PC-3 (cell line): Measurements from ENCODE around the gene ADAT1. TPM values are rescaled to one million over a fixed set of nuclear protein-coding genes. Genes with fewer than 3 reads are reported as not detected.
A peak's percentile ranks its signal among the peaks of the same experiment; 100 is the strongest.

Source experiments
- ATAC-seq: fragments of 200-7000 bp; cut with Tn5 transposase; 2 replicates; pipeline ENCODE4 v1.9.1; 2020; ENCODE audit warnings: mild to moderate bottlenecking, moderate library complexity
- BruUV-seq: library from RNA; stranded (reverse); fragments of 400-500 nt; replicated peaks from 2 replicates; lab custom pipeline; 2021; lab: Mats Ljungman, UMichigan
- CTCF ChIA-PET: fragments of 300-600 bp; sonication (Branson Sonifier 250); formaldehyde crosslinking; loops from one replicate; lab custom pipeline; 2022; ENCODE audit warnings: antibody characterized with exemption; lab: Charles Lee
- POLR2A ChIA-PET: fragments of 300-600 bp; sonication (Branson Sonifier 250); formaldehyde crosslinking; loops from one replicate; lab custom pipeline; 2022; ENCODE audit warnings: antibody characterized with exemption; ENCODE audit not compliant: unreplicated experiment; lab: Charles Lee
- DNase-seq: peaks from one replicate; pipeline ENCODE4 v3.0.0-alpha.2; 2015
- H2AFZ ChIP-seq: fragments of 300-600 bp; sonication (generic); 2 replicates; pipeline ENCODE4 v1.6.0; 2016; ENCODE audit warnings: antibody characterized with exemption, low read length
- H3F3A ChIP-seq: fragments of 300-600 bp; sonication (generic); one replicate; pipeline ENCODE4 v1.6.0; 2017; ENCODE audit warnings: antibody characterized with exemption, low read length, control low read depth, mild to moderate bottlenecking; ENCODE audit not compliant: unreplicated experiment
- H3K27ac ChIP-seq: fragments of 300-600 bp; sonication (generic); 2 replicates; pipeline ENCODE4 v1.5.1; 2016; ENCODE audit warnings: mild to moderate bottlenecking, low read length
- H3K27me3 ChIP-seq: fragments of 300-600 bp; sonication (generic); 2 replicates; pipeline ENCODE4 v1.6.1; 2016; ENCODE audit warnings: low read length, mixed read lengths
- H3K36me3 ChIP-seq: fragments of 300-600 bp; sonication (generic); 2 replicates; pipeline ENCODE4 v1.6.1; 2016; ENCODE audit warnings: low read depth, mixed run types, low read length, mixed read lengths
- H3K4me1 ChIP-seq: fragments of 300-600 bp; sonication (generic); 2 replicates; pipeline ENCODE4 v1.5.1; 2016; ENCODE audit warnings: low read length; ENCODE audit not compliant: insufficient read depth
- H3K4me2 ChIP-seq: fragments of 300-600 bp; sonication (generic); 2 replicates; pipeline ENCODE4 v1.6.0; 2016; ENCODE audit warnings: low read length
- H3K4me3 ChIP-seq: fragments of 300-600 bp; sonication (generic); 2 replicates; pipeline ENCODE4 v1.5.1; 2016; ENCODE audit warnings: mild to moderate bottlenecking, low read length, mixed read lengths
- H3K79me2 ChIP-seq: fragments of 300-600 bp; sonication (generic); 2 replicates; pipeline ENCODE4 v1.6.1; 2017; ENCODE audit warnings: low read length, mixed read lengths
- H3K9ac ChIP-seq: fragments of 300-600 bp; sonication (generic); 2 replicates; pipeline ENCODE4 v1.6.0; 2016; ENCODE audit warnings: mild to moderate bottlenecking, low read length
- H3K9me2 ChIP-seq: fragments of 300-600 bp; sonication (generic); replicated peaks from 2 replicates; pipeline ENCODE4 v1.6.1; 2016; ENCODE audit warnings: mixed run types, low read length, mixed read lengths
- H3K9me3 ChIP-seq: fragments of 300-600 bp; sonication (generic); 2 replicates; pipeline ENCODE4 v1.6.1; 2016; ENCODE audit warnings: low read length, mixed read lengths
- H4K20me1 ChIP-seq: fragments of 300-600 bp; sonication (generic); 2 replicates; pipeline ENCODE4 v1.6.1; 2016; ENCODE audit warnings: low read length, mixed read lengths
- EZH2 ChIP-seq: fragments of 300-600 bp; sonication (generic); IDR thresholded peaks from one replicate; pipeline ENCODE4 v1.6.1; 2017; ENCODE audit warnings: antibody characterized with exemption, mild to moderate bottlenecking, low read length; ENCODE audit not compliant: unreplicated experiment
- EZH2phosphoT487 ChIP-seq: fragments of 300-600 bp; sonication (generic); IDR thresholded peaks from 2 replicates; pipeline ENCODE4 v1.6.1; 2018; ENCODE audit warnings: mild to moderate bottlenecking, antibody characterized with exemption, low read length, borderline replicate concordance
- intact Hi-C: fragments of 100-400 bp; cut with micrococcal nuclease; formaldehyde crosslinking; loops from 2 replicates; pipeline ENCODE4 v1.9.0; 2023
- total RNA-seq: library from RNA; depleted of rRNA; stranded (reverse); fragments of >200 nt; gene quantifications from 2 replicates; pipeline ENCODE4 v1.2.3, GENCODE V29; 2014
- TF ChIP-seq, protein P1 (sequence below): fragments of 300-600 bp; sonication (generic); conservative IDR thresholded peaks from 2 replicates; pipeline ENCODE4 v1.5.1; 2017; ENCODE audit warnings: antibody characterized with exemption, low read depth, mild to moderate bottlenecking, low read length

Gene ADAT1
- total RNA-seq, 1 experiment from 2014 or later, result 42.8 TPM

DNA sequence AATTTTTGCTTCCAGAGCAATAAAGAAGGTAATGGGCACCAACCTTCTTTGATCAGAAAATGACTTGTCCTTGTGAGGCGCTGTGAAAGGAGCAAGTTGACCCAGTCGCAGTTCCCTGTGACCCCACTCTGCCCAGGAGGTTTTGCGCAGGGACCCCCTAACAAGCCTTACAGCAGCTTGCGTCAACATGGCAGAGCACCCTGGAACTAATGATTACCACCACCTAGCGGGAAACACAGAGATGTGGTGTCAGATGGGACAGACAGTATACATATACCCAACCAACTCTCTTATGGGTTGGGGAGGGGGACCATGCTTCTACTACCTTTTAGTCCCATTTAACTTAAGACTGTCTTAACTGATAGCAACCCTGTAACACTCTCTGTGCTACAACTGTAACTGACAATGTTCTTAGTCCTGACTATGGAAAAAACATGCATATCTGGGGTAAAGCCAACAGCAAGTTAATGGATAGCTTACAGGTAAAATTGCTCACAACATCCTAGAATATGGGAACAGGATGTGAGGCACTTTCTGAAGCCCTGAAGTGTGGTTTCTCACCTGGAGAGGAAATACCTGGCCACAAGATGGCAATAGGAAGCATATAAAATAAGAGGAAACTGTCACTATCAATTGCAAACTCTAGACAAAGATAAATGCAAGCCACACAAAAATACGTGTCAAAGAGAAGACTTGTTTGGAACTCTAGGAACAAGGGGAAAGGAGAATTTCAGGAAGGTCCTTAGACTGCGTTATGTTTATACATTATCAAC is 21.3 kb upstream of the ADAT1 start:
- Histone ChIP-seq H2AFZ (no peak overlapping the region), H3K4me3 (no peak overlapping the region), H3K4me1 (peaks cover 14% of the 10 kb centered on the region), H3K36me3 (peaks cover 39% of the 10 kb centered on the region), H4K20me1 (0 out of 2 replicates have a peak, but pooled peaks cover 16% of the 10 kb centered on the region), H3K9me3 (no peaks in the 10 kb centered on the region), H3K27me3 (no peaks in the 10 kb centered on the region), H3K9ac (no peak overlapping the region), H3K4me2 (0 out of 2 replicates have a peak overlapping the region, but pooled peaks have one; percentile 28), H3F3A (no peaks in the 10 kb centered on the region), H3K27ac (no peak overlapping the region), H3K9me2 (no peaks in the 10 kb centered on the region), H3K79me2 (peaks cover 69% of the 10 kb centered on the region)
- TF ChIP-seq EZH2phosphoT487 (no peak), EZH2 (no peak)
- TF ChIP-seq, protein P1, sequence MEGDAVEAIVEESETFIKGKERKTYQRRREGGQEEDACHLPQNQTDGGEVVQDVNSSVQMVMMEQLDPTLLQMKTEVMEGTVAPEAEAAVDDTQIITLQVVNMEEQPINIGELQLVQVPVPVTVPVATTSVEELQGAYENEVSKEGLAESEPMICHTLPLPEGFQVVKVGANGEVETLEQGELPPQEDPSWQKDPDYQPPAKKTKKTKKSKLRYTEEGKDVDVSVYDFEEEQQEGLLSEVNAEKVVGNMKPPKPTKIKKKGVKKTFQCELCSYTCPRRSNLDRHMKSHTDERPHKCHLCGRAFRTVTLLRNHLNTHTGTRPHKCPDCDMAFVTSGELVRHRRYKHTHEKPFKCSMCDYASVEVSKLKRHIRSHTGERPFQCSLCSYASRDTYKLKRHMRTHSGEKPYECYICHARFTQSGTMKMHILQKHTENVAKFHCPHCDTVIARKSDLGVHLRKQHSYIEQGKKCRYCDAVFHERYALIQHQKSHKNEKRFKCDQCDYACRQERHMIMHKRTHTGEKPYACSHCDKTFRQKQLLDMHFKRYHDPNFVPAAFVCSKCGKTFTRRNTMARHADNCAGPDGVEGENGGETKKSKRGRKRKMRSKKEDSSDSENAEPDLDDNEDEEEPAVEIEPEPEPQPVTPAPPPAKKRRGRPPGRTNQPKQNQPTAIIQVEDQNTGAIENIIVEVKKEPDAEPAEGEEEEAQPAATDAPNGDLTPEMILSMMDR, result peak; percentile 42
- ChIA-PET CTCF (no interaction called here), POLR2A (no interaction called here)
- BruUV-seq, result no TSS peak
- DNase-seq, result peak; percentile 34
- intact Hi-C loops, result loop anchor here (5.0 kb wide), 1 partner anchor 87 kb away; the partner anchor contains the start of gene TMEM231
- ATAC-seq, result no peak

DNA sequence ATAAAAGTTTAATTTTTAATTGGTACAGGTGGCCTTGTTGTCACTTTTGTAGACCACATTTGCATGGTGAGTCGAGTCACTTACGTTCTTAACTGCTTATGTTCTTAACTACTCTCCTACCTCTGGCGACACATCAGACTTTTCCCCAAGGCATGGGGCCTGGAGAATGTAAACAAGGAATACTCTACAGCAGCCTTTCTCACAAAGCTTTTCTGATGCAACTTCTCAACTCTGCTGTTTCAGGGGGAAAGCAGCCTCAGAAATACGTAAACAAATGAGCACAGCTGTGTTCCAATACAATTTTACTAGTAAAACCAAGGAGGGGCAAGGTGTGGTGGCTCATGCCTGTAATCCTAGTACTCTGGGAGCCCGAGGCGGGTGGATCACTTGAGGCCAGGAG is 17.5 kb upstream of the ADAT1 start:
- Histone ChIP-seq H3K36me3 (peaks cover 49% of the 10 kb centered on the region), H3K4me2 (no peak overlapping the region), H3K27ac (no peak overlapping the region), H3F3A (no peaks in the 10 kb centered on the region), H3K27me3 (no peaks in the 10 kb centered on the region), H4K20me1 (0 out of 2 replicates have a peak, but pooled peaks cover 16% of the 10 kb centered on the region), H3K9ac (no peak overlapping the region), H3K9me3 (no peaks in the 10 kb centered on the region), H2AFZ (no peak overlapping the region), H3K4me3 (no peak overlapping the region), H3K4me1 (peaks cover 8% of the 10 kb centered on the region), H3K9me2 (no peaks in the 10 kb centered on the region), H3K79me2 (peaks cover 39% of the 10 kb centered on the region)
- intact Hi-C loops, result no loop called here
- TF ChIP-seq EZH2, result no peak
- BruUV-seq, result no TSS peak
- ChIA-PET CTCF (no interaction called here), POLR2A (no interaction called here)
- DNase-seq, result no peak
- ATAC-seq, result no peak

DNA sequence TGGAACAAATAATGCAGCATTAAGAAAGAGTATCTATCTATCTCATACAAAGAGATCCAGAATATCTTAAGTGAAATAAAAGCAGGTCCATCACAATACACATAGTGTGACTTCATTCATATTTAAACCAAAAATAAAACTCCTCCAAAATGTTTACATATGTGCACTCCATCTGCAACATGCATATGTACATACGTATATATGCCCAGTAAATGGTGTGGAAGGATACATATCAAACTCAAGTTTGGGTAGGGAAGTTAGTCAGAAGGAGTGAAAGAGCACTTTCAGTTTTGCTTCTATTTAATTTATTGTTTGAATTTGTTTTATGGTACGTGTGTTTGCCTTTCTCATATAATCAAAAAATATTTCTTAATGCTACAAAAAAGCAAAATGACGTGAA is 12.0 kb upstream of the ADAT1 start:
- Histone ChIP-seq H2AFZ (no peak overlapping the region), H3K36me3 (peaks cover 48% of the 10 kb centered on the region)

More for the DNA sequence above, 12.0 kb upstream of the ADAT1 start:
- POLR2A ChIA-PET, result no interaction called here
- intact Hi-C loops, result no loop called here
- Histone ChIP-seq H3K9me2 (no peaks in the 10 kb centered on the region), H3K79me2 (0 out of 2 replicates have a peak, but pooled peaks cover 3% of the 10 kb centered on the region), H3K27me3 (no peaks in the 10 kb centered on the region), H3K27ac (no peak overlapping the region), H3F3A (no peaks in the 10 kb centered on the region), H3K9ac (no peak overlapping the region), H3K4me2 (no peak overlapping the region), H4K20me1 (no peaks in the 10 kb centered on the region), H3K4me1 (no peaks in the 10 kb centered on the region), H3K9me3 (no peaks in the 10 kb centered on the region), H3K4me3 (no peak overlapping the region)
- ATAC-seq (no peak), DNase-seq (no peak)
- BruUV-seq, result no TSS peak
- TF ChIP-seq, protein P1, result no peak
- no peak for TF ChIP-seq EZH2
- TF ChIP-seq EZH2phosphoT487, result no peak
- CTCF ChIA-PET, result no interaction called here
